Measurements from ENCODE around the gene MORN3.
"Not testable (repeated sequence)": the region's sequence is repeated elsewhere in the genome, so short reads cannot be mapped to it uniquely, and the experiment has no call there.

Gene MORN3

GRCh38 chr12:121692744-121693143 is 23.3 kb upstream of the MORN3 start:
- DNase-seq (ENCODE audit: low spot score) = not testable (repeated sequence)

DNA sequence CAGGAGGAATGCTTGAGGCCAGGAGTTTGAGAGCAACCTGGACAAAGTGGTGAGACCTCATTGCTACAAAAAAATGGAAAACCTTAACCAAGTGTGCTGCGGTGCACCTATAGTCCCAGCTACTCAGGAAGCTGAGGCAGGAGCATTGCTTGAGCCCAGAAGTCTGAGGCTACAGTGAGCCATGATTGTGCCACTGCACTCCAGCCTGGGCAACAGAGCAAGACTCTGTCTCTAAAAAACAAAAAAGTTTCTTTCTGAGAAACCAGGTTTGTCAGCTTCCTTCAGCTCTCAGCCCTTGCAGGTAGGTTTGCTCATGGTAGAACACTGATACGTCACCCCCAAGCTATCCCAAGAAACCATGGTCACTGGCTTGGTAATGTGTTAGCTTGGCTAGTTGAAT is 20.0 kb upstream of the MORN3 start:
- no peak for DNase-seq (ENCODE audit: low spot score)

- no peak for DNase-seq (ENCODE audit: low spot score)
Measured at GRCh38 chr12:121688966-121689365, 19.5 kb upstream of the MORN3 start.

DNA sequence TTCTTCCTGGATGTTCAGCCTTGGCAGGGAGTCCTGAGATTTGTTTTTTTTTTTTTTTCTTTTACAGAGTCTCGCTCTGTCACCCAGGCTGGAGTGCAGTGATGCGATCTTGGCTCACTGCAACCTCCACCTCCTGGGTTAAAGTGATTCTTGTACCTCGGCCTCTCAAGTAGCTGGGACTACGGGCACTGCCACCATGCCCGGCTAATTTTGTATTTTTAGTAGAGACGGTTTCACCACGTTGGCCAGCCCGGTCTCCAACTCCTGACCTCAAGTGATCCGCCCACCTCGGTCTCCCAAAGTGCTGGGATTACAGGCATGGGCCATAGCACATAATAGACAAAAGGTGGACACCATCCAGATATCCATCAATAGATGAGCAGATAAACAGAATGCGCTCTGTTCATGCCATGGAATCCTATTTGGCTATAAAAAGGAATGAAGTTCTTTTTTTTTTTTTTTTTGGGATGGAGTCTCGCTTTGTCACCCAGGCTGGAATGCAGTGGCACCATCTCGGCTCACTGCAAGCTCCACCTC is 10.3 kb upstream of the MORN3 start:
- DNase-seq (ENCODE audit: low spot score) = not testable (repeated sequence)

GRCh38 chr12:121678716-121679300 is 9.4 kb upstream of the MORN3 start:
- no peak for DNase-seq (ENCODE audit: low spot score)

DNA sequence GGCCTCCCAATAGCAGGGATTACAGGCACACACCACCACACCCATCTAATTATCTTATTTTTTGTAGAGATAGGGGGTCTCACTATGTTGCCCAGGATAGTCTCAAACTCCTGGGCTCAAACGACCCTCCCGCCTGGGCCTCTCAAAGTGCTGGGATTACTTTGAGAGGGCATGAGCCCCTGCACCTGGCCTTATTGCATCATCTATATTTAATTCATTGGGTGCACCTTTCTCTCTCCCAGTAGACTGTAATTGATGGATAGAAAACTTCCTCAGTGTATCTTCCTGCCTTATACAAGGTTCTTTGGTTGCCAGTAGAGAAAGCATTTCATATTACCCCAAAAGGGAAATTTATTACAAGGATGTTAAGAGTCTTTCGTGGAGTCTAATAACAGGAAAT is 8.9 kb upstream of the MORN3 start:
- no peak for DNase-seq (ENCODE audit: low spot score)

- no peak for DNase-seq (ENCODE audit: low spot score)
Measured at GRCh38 chr12:121676190-121676589, 6.7 kb upstream of the MORN3 start.

DNA sequence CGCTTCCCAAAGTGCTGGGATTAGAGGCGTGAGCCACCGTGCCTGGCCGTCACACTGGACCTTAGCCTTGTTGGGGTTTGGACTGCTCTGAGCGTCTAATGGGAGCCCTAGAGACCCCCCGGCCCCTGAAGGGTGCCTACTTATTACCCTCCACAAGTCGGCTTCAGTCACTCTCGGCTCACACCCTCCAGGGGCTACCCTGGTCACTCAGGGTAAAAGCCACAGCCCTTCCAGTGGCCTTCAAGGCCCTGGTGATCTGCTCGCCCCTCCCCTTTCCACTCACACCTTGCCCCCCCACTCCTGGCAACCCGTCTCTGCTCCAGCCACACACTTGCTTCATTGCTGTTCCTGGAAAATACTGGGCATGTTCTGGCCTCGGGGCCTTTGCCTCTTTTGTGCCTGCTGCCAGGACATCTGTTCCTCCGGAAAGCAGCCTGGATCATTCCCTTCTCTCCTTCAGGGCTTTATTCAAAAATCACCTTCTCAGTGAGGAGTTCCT is 3.6 kb upstream of the MORN3 start:
- no peak for DNase-seq (ENCODE audit: low spot score)

- DNase-seq (ENCODE audit: low spot score) = no peak
Measured at GRCh38 chr12:121668750-121669520, 519 bp downstream of the MORN3 start.

- DNase-seq (ENCODE audit: low spot score) = not testable (repeated sequence)
Measured at GRCh38 chr12:121666829-121667228, 2.6 kb downstream of the MORN3 start.

DNA sequence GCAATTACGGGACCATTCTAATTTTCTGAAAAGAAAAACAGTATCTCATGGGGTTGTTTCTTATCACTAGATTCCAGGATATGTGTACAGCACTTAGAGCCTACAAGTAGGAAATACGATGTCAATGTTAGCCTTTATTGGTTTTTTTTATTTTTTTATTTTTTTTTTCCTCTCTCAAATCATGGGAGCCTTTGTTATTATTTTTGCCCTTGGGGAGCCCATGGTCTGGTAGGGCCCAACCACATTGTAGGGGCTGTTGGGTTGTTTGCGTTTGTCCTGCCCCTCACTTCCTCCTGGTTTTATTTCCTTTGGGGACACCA is 5.9 kb downstream of the MORN3 start:
- DNase-seq (ENCODE audit: low spot score) = no peak

- DNase-seq (ENCODE audit: low spot score) = not testable (repeated sequence)
Measured at GRCh38 chr12:121661353-121662105, 7.9 kb downstream of the MORN3 start.

DNA sequence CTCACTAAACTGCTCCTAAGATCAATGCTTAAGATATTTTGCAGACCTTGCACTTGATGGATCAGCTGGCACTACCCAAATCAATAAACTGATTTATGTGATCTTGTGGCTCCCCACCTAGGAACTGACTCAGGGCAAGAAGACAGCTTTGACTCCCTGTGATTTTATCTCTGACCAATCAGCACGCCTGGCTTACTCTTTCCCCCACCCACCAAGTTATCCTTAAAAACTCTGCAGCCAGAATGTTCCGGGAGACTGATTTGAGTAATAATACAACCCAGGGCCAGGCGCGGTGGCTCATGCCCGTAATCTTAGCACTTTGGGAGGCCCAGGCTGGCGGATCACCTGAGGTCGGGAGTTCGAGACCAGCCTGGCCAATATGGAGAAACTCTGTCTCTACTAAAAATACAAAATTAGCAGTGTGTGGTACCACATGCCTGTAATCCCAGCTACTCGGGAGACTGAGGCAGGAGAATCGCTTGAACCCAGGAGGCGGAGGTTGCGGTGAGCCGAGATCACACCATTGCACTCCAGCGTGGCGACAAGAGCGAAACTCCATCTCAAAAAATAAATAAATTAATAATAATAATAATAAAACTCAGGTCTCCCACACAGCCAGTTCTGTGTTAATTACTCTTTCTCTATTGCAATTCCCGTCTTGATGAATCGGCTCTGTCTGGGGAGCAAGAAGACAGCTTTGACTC is 12.0 kb downstream of the MORN3 start:
- no peak for DNase-seq (ENCODE audit: low spot score)

- no peak for DNase-seq (ENCODE audit: low spot score)
Measured at GRCh38 chr12:121656122-121656521, 13.3 kb downstream of the MORN3 start.

DNA sequence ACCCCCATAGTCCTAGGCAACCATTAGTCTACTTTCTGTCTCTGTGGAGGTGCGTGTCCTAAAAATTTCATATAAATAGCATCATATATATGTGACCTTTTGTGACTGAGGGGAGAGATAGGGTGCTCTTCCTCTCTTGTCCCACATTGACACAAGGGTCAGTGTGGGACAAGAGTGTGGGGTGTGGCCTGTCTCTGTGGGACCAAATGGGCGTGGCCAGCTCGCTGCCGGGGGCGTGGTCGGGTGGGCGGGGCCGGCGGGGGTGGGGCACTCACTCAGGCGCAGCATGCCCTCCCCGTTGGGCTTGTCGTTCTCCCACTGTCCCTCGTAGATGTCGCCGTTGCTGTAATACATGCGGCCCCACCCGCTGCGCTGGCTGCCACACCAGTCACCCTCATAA is 15.5 kb downstream of the MORN3 start:
- DNase-seq (ENCODE audit: low spot score) = no peak

DNA sequence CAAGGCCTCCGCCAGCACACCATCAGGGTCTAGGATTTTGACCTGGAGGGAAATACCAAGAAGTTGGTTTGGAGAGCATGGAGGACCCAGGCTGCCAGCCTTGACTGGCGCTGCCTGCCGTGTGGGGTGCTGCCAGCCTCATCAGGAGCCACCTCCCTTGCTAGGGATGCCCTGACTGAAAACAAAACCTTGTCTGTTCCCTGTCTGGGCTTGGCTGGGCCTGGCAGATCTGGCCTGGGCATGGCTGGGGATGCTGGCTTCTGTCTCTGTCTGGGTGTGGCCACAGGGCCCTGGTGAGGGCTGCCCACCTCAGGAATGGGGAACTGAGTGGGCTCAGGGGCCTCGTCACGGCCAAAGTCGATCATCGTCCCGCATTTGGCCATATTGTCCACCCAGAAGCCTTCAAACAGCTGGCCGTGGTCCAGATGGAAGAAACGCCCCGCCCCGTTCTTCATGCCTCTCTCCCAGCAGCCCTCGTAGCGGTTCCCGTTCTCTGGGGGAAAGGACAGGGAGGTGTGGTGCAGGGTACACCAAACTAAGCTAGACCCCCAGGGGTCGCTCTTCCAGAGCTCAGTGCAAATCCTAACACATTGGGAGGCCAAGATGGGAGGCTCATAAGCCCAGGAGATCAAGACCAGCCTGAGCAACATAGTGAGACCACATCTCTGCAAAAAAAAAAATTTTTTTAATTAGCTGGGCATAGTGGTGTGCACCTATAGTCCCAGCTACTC is 16.5 kb downstream of the MORN3 start:
- DNase-seq (ENCODE audit: low spot score) = no peak

GRCh38 chr12:121651320-121651719 is 18.1 kb downstream of the MORN3 start:
- DNase-seq (ENCODE audit: low spot score) = no peak

GRCh38 chr12:121649819-121650353 is 19.6 kb downstream of the MORN3 start:
- DNase-seq (ENCODE audit: low spot score) = no peak

GRCh38 chr12:121649322-121649721 is 20.1 kb downstream of the MORN3 start:
- DNase-seq (ENCODE audit: low spot score) = no peak

DNA sequence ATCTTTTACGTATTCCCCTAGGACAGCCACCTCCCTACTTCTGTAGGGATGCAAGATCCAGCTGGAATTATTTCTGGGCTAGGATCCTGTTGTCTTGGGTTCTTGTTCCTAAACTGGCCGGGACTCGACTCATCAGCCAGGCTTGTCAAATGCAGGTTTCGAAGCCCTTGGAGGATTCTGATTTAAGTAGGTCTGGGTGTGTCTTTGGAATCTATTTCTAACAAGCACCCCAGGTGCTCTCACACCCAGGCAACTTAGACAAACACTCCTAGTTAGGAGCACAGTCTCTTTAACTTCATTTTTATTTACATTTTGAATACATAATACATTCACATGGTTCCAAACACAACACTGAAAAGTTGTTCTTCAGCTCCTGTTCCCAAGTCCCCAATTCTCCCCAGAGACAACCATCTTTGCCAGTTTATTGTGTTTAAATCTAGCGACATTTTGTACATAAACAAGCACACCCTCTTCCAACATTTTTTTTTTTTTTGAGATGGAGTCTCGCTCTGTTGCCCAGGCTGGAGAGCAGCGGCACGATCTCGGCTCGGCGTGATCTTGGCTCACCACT is 20.9 kb downstream of the MORN3 start:
- no peak for DNase-seq (ENCODE audit: low spot score)

DNA sequence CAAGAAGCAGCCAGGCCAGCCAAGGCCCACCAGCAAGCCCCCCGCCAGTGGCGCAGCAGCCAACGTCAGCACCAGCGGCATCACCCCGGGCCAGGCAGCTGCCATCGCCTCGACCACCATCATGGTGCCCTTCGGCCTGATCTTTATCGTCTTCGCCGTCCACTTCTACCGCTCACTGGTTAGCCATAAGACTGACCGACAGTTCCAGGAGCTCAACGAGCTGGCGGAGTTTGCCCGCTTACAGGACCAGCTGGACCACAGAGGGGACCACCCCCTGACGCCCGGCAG is 28.2 kb downstream of the MORN3 start:
- DNase-seq (ENCODE audit: low spot score) = no peak

Data from SW480 (cell line).